ENCODE results near the gene DAAM2.

Gene DAAM2

DNA sequence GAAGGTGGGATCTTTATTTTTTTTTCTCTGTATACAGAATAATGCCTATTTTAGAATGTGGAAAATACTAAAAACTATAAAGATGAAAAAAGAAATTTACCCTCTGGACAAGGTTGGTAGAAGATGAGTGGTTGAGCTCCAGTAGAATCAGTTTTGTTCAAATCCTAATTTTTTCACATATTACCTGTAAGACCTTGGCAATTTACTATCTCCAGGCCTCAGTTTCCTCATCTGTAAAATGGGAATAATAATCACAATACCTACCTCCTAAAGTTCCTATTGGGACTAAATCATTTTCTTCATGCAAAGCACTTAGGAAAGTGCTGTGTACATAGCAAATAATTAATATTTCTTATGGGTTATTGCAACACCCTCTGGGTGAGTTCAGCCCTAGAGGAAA, 28.4 kb downstream of the DAAM2 start:
- DNase-seq: no peak

DNA sequence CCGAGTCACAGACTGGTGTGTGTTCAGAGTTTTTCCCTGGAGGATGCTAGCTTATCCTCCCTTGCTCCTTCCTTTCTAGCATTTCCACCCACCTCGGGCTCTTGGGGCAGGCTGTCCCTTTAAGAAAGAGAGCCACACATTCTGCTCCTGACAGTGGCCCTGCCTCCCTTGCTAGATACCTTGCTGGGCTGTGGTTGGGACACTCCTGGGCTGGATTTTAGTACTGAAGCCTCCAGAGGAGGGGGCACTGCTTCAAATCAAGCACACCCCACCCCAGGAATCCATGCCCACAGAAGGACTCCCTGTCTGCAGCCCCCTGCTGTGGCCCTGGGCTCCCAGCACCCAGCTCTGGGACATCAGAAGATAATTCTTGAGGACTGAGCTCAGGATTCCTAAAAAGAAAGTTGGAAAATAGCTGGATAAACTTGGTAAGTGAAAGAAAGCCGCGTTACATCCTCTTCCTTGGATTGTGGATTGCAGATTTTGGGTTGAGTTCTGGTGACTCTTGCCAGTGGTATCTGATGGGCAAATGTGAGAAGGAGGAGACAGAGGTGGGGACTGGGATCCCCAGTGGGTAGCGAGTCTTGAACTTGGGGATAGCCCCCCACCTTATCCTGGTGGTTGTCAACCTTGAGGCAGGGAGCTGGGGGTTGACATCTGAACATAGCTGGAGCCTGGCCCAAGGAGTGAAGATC, 29.0 kb downstream of the DAAM2 start:
- DNase-seq: no peak

DNA sequence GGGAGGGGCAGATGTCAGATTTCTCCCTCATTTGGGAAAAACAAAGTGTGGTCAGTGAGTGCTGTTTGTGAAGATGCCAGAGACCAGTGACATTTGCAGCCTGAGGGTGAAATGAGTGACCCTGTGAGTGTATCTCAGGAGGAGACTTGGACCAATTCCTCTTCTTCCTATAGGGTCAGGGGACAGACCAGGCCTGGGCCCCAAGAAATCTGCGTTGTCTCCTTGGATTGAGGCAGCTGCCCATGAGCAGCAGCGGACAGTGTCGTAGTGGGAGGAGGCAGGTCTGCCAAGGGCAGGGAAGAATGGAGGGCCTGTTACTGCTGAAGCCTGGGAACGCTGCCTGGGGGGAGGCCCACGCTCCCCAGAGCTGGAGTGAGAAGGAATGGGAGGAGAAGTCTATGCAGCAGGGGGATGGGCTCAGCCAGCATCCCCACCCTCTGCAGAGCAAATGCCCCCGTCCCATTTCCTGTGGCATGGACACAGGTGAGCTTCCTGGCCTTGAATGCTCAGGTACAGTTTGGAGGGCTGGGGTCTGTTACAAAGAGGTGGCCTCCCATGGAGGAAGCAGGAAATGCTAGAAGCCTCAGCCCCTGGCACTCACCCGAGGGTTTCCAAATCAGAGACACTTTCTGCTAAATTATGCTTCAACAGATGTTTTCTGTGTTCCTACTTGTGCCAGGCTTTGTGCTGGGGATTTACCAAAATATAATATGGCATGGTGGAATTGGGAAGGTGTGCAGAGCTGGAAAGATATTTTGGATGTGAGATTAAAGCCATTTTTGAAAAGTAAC, 29.8 kb downstream of the DAAM2 start:
- no peak for DNase-seq

GRCh38 chr6:39822846-39823815, 31.0 kb downstream of the DAAM2 start:
- no peak for DNase-seq

DNA sequence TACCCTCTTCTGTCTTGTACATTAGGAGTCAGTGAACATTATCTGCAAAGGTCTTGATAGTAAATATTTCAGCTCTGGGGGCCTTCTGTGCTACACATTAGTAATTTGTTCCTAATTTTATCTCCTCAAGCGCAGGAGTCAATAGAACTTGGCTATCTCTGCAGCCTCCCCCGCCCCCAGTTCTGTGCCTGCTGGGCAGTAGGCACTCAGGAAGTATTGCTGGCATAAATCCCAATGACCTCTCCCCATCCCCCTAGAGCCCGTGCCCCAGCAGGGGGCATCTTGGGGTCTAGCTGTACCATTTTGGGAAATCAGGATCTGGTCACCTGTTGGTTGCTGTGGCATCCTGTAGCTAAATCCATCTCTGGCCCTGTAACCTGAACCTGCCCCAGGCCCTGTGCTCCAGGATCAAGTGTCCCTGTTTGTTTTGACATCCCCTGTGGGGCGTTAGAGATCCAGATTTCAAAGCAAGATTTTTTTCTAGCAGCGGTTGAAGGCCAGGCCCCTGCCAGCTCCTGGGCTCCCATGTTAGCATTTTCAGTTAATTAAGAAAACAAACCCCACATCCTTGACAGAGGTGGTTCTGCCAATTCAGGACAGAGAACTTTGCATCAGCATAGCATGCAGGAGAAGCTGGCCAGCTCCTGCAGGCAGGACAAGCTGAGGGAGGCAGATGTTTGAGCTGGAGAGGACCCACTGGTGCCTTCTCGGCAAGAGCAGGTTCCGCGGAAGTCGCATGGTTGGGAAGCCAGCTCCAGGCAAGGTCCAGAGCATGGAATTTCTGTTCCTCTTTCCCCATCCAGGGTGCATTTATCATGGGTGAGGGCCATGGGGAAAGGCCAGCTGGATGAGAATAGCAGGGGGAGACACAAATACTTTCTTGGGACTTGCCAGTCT, 32.1 kb downstream of the DAAM2 start:
- DNase-seq: no peak

GRCh38 chr6:39829331-39829730, 37.2 kb downstream of the DAAM2 start:
- no peak for DNase-seq

- DNase-seq: no peak
Observed at GRCh38 chr6:39830444-39830843, 38.3 kb downstream of the DAAM2 start.

DNA sequence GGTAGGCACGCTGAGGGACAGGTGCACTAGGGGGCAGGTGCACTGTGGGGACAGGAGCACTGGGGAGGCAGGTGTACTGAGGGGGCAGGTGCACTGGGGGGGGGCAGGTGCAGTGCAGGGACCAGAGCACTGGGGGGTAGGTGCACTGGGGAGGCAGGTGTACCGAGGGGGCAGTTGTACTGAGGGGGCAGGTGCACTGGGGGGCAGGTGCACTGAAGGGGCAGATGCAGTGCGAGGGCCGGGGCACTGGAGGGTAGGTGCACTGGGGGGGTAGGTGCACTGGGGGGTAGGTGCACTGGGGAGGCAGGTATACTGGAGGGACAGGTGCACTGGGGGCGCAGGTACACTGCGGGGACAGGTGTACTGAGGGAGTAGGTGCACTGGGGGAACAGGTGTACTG, 39.5 kb downstream of the DAAM2 start:
- DNase-seq: no peak

DNA sequence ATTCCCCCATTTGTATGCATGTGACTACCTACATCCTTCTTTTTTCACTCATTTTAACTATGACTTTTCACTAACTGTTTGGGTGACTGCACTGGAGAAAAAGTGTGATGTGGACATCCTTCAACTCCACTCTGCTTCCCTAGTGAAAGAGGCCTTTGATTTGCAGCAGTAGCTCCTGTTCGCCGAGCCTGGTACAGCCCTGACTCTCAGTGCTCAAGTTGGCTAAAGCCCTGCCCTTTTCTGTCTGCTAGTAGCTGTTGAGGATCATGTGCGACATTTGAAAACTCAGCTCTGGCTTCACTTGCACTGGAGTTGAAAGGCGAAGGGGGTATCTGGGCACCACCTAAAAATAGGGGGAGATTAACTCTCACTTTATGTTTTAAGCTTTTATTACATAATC, 42.1 kb downstream of the DAAM2 start:
- DNase-seq: no peak

DNA sequence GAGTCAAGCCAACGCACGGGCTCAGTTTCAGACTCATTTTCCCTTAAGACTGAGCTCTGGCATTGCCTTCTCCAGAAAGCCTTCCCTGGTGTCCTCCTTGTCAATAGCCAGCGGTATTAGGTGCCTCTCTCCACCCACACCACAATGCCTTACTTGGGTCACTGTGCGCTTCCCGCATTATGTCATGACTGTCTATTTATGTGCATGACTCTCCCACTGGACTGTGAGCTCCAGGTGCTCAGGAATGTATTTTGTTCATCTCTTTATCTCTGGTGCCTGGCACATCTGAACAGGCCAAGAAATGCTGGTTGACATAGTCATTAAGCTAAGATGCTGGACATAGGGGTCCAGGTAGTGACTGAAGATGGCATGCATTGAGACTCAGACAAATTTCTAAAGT, 42.7 kb downstream of the DAAM2 start:
- DNase-seq: no peak

DNA sequence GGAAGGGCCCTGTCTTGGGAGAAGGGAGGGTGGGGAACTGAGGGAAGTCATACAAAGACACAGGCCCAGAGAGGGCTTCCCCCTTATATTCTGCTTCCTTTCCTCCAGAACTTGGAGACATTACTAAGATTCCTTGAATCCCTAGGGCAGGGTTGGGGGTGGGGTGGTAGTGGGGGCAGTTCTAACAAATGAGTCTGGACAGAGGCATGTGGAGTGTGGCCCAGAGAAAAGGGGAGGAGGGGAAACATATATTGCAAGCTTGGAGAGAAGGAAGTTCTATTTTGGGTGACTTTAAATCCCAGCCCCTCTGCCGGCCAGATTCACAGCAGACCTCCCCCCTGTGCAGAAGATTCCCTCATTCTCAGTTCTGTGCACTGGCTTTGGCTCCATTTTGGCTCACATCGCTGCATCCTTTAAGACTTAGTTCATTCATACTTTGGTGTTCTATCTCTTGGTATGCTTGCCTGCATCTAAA, 43.7 kb downstream of the DAAM2 start:
- no peak for DNase-seq

DNA sequence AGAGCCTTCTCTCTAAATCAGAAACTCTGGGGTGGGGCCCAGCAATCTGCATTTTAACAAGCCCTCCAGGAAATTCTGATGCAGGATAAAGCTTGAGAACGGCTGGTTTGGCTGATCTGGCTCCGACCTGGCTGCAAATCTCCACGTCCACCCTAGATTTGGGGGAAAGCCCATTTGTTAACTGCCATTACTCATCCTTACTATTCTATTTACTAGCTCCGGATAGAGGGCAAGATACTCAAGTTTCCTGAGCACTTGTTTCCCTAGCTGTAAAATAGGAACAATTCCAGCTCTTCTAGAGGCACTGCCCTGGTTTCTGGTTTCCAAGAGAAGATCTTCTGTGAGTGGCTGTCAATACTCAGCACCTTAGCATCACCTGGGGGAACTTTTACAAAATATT, 44.4 kb downstream of the DAAM2 start:
- DNase-seq: no peak

DNA sequence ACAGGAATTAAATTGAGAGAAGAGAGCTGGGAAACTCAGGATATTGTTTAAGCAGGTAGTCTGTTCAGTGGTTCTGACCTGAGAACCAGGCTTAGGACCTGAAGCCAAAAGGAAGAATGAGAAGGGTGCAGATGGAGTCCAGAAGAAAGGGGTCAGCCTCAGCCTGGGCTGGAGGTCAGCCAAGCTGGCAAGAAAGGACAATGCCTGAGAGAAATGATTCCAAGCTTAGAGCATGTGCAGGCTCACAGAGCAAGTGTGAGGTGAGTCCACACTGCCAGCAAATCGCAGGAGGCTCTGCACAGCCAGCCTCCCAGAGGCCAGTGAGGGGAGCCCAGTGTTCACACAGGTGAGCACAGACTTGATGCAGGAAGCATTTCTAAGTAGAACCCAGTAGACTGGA, 47.3 kb downstream of the DAAM2 start:
- no peak for DNase-seq

DNA sequence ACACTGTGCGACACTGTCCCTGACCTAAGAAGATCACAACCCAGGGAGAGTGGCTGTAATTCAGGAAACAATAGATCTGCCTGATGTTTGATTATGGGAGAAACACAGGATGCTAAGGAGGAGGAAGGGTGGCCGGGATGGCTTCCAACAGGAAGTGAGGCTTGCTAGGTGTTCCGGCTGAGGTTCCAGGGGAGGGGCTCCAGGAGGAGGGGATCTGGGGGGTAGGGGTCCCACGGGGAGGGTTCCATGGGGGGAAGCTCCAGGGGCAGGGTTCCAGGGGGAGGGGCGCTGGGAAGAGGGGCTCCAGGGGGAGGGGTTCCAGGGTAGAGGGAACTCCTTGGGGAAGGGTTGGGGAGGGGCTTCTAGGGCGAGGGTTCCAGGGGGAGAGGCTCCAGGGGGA, 48.6 kb downstream of the DAAM2 start:
- DNase-seq: no peak

DNA sequence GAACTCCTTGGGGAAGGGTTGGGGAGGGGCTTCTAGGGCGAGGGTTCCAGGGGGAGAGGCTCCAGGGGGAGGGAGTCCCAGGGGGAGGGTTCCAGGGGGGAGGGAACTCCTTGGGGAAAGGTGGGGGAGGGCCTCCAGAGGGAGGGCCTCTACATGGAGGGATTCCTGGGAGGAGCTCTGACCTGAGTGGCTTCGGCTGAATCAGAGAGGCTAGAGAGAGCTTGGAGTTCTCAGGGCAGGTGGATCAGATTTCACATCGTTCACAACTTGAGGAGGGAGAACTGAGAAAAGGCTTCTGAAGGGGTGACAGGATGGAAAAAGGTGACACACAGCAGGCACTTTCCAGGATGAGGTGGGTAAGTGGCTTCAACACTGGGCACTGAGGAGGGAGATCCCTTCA, 49.1 kb downstream of the DAAM2 start:
- DNase-seq: no peak

DNA sequence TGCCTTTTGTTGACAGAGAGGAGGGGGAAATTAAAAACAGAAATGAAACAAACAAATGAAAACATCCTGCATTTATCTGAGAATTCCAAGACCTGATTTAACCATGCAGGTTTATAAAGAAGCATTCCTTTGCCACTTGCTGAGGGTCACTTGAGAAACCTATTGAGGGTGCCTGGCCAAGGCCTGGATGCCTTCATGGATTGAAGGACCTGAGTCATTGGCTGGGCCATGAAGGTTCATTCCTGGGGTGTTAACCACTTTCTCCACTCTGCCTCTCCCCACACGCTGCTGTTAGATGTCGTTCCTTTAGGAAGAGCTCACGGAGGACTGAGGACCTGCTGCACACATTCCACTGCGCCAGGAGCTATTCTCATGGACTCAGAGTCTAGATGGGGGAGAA, 49.7 kb downstream of the DAAM2 start:
- DNase-seq: no peak

GRCh38 chr6:39843305-39844020, 51.3 kb downstream of the DAAM2 start:
- no peak for DNase-seq

- DNase-seq: no peak
Observed at GRCh38 chr6:39844866-39845265, 52.7 kb downstream of the DAAM2 start.

GRCh38 chr6:39847221-39847620, 55.0 kb downstream of the DAAM2 start:
- no peak for DNase-seq

DNA sequence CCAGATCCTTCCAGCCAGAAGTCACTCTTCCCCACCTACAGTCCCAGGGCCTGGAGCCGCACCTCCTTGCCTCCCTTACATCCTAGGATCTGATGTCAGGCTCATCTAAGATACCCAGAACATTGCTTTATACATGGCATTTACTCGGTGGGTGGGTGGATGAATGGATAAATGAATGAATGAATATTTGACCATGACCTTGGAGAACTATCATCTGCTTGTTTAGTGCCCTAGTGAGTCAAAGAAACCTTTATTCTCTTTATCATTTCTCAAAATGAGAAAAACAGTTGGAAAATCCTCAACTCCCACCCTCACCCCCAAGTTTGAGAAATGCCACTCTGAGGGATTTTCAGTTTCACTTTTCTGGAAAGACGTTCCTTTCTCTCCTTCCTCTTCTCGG, 56.0 kb downstream of the DAAM2 start:
- no peak for DNase-seq

- no peak for DNase-seq
Observed at GRCh38 chr6:39849228-39849627, 57.1 kb downstream of the DAAM2 start.

- DNase-seq: no peak
Observed at GRCh38 chr6:39849764-39850163, 57.6 kb downstream of the DAAM2 start.
